HT1080 (cell line): Measurements from ENCODE around the gene CA5B. TPM values are rescaled to one million over a fixed set of nuclear protein-coding genes. Genes with fewer than 3 reads are reported as not detected.
"Not testable (repeated sequence)": the region's sequence is repeated elsewhere in the genome, so short reads cannot be mapped to it uniquely, and the experiment has no call there.

Source experiments
- DNase-seq: peaks from one replicate; pipeline ENCODE4 v3.0.0-alpha.2; 2015; ENCODE audit warnings: low read depth
- total RNA-seq: library from RNA; depleted of rRNA; stranded (reverse); fragments of >200 nt; shearing (Covaris generic); gene quantifications from 2 replicates; pipeline ENCODE4 v1.2.3, GENCODE V29; 2014

Gene CA5B
- total RNA-seq, 1 experiment from 2014 or later = 1.6 TPM

- no peak for DNase-seq
Observed at GRCh38 chrX:15747626-15748173, 9.6 kb downstream of the CA5B start.

GRCh38 chrX:15748841-15749240 lies 10.8 kb downstream of the CA5B start:
- DNase-seq = no peak

GRCh38 chrX:15749642-15750610 lies 11.9 kb downstream of the CA5B start:
- no peak for DNase-seq

- DNase-seq = no peak
Observed at GRCh38 chrX:15750611-15751154, 12.6 kb downstream of the CA5B start.

GRCh38 chrX:15751155-15751819 lies 13.2 kb downstream of the CA5B start:
- peak; percentile 11 for DNase-seq

GRCh38 chrX:15755091-15755490 lies 17.0 kb downstream of the CA5B start:
- no peak for DNase-seq

GRCh38 chrX:15758140-15758539 lies 20.1 kb downstream of the CA5B start:
- DNase-seq = no peak

- not testable (repeated sequence) for DNase-seq
Observed at GRCh38 chrX:15759886-15760285, 21.8 kb downstream of the CA5B start.

GRCh38 chrX:15761564-15762191 lies 23.6 kb downstream of the CA5B start:
- peak; percentile 5 for DNase-seq

- no peak for DNase-seq
Observed at GRCh38 chrX:15769300-15769954, 31.4 kb downstream of the CA5B start.

GRCh38 chrX:15781961-15782699 lies 44.1 kb downstream of the CA5B start:
- DNase-seq = no peak

GRCh38 chrX:15785176-15785750 lies 47.2 kb downstream of the CA5B start:
- no peak for DNase-seq

- DNase-seq = no peak
Observed at GRCh38 chrX:15786915-15787314, 48.8 kb downstream of the CA5B start.

- peak; percentile 75 for DNase-seq
Observed at GRCh38 chrX:15789979-15790768, 52.1 kb downstream of the CA5B start, which contains the start of gene ZRSR2. Gene ZRSR2, plus strand, starts transcription at chrX:15790484. Its CDS starts 12 bp downstream, at chrX:15790496.

- no peak for DNase-seq
Observed at GRCh38 chrX:15790769-15791290, 52.8 kb downstream of the CA5B start.

GRCh38 chrX:15797707-15798106 lies 59.6 kb downstream of the CA5B start:
- no peak for DNase-seq

GRCh38 chrX:15804563-15804962 lies 66.5 kb downstream of the CA5B start:
- no peak for DNase-seq

GRCh38 chrX:15808254-15808653 lies 70.2 kb downstream of the CA5B start:
- no peak for DNase-seq
